PFSK-1 (cell line): Measurements from ENCODE around the gene ERVK3-1.

ENCODE experiments used
- POLR2AphosphoS5 ChIP-seq: IDR thresholded peaks from 2 replicates; pipeline ENCODE4 v1.6.1; 2012; ENCODE audit warnings: low read depth, mild to moderate bottlenecking, control low read depth, low read length, moderate library complexity
- TAF1 ChIP-seq: IDR thresholded peaks from 2 replicates; pipeline ENCODE4 v1.6.1; 2012; ENCODE audit warnings: low read length, control low read depth, borderline replicate concordance; ENCODE audit not compliant: insufficient read depth

GRCh38 chr19:58330458-58330857 lies 25.3 kb downstream of the ERVK3-1 start:
- TF ChIP-seq POLR2AphosphoS5 (no peak), TAF1 (no peak)
